ENCODE measurements around the gene PSMB3.
A peak's percentile ranks its signal among the peaks of the same experiment; 100 is the strongest.

Gene PSMB3

DNA sequence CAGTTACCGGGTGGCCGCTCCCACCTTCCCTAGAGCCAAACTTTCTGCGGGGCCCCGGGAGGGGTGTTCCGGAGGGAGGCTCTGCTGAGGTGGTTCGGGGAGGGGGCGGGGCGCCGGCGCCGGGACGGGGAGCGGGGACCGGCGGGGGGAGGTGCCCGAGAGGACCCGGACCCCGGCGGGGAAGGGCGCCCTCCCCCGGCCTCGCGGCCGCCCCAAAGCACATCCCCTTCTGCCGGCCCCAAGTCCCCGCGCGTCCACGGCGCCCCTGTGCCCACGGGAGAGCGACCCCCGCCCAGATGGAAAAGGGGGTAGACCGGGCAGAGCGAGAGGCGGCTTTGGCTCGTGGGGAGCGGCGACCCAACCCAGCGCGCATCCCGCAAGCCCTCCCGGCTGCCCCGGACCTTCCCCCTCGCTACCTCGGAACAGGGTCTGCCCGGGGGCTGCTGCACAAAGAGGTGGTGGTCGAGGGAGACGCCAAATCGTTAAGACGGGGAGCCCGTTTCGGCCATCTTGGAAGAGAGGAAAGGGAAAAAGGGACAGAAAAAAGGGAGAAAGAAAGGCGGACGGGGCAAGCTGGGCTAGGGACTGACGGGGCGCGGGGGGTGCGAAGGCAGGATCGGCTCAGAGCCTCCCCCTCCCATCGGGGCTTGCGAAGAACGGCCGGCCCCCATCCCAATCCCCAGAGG, 4.9 kb upstream of the PSMB3 start:
- Histone ChIP-seq H3K4me3 (ENCODE audit: low read depth, low read length) (peak overlapping the region; percentile 96), H3K36me3 (no peaks in the 10 kb centered on the region; the same call in 1 of the 2 replicates), H3K27me3 (no peaks in the 10 kb centered on the region), H3K4me1 (peaks cover 32% of the 10 kb centered on the region), H3K9me3 (no peaks in the 10 kb centered on the region)
- TF ChIP-seq, protein P1, sequence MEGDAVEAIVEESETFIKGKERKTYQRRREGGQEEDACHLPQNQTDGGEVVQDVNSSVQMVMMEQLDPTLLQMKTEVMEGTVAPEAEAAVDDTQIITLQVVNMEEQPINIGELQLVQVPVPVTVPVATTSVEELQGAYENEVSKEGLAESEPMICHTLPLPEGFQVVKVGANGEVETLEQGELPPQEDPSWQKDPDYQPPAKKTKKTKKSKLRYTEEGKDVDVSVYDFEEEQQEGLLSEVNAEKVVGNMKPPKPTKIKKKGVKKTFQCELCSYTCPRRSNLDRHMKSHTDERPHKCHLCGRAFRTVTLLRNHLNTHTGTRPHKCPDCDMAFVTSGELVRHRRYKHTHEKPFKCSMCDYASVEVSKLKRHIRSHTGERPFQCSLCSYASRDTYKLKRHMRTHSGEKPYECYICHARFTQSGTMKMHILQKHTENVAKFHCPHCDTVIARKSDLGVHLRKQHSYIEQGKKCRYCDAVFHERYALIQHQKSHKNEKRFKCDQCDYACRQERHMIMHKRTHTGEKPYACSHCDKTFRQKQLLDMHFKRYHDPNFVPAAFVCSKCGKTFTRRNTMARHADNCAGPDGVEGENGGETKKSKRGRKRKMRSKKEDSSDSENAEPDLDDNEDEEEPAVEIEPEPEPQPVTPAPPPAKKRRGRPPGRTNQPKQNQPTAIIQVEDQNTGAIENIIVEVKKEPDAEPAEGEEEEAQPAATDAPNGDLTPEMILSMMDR (IDR thresholded peaks at IDR 0.05; ENCODE audit: low read depth, low read length) = no peak
- peak; percentile 65 for DNase-seq

DNA sequence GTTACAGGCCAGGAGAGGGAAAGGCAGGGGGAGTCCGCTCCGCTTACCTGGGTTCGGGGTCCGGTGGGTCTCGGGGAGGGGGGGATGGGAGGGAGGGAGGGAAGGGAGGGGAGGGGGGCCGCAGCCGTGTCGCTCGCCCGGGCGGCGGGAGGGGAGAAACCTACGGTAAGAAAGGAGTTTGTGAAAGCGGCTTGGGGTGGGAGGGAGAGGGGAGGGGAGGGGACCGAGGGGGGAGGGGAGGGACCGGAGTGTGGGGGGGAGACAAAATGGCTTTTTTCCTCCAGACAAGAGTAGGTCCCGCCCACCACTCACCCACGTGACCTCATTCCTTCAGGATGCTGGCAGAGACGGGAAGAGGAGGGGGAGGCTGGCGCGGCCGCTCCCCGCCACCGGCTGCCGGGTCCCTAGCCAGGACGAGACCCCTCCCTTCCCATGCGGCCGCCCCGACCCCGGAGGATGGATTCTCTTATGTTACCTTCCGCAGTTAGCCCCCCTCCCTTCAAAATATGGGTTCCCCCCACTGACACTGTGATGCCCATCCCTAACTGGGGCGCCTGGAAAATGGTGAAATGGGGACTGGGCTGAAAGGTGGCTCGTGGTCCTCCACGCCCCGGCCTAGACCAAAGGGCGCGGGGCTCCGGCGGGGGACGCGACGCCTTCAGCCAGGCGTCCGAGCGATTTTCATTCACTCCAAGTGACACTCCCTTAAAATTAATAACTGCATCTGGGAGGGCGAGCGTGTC, 4.2 kb upstream of the PSMB3 start, which contains the start of gene PCGF2:
TSS of gene PCGF2 (minus strand) at position 188 of the 743 bp plus-strand sequence. CDS start 7,934 bp downstream, outside the sequence.
- Histone ChIP-seq H3K4me1 (peaks cover 27% of the 10 kb centered on the region), H3K36me3 (no peaks in the 10 kb centered on the region; the same call in 1 of the 2 replicates), H3K27me3 (no peaks in the 10 kb centered on the region), H3K9me3 (no peaks in the 10 kb centered on the region), H3K4me3 (ENCODE audit: low read depth, low read length) (peak within 1 kb of the TSS; percentile 96)
- TF ChIP-seq, protein P1 (IDR thresholded peaks at IDR 0.05; ENCODE audit: low read depth, low read length) = no peak
- peak; percentile 98 for DNase-seq

DNA sequence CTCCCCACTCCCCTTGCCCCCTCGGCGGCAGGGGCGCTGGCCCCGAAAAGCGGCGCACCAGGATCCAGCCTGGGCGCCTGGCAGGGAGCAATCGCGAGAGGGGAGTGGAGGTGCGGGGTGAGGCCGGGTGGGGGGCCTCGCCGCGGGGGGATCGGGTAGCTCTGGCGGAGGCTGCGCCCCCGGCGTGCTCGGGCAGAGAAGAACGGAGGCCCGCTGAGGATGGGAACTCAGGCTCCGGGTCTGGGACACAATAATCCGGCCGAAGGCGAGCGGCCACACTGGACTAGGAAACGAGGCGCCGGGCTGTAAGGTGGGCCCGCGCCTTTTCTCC, 3.7 kb upstream of the PSMB3 start:
- Histone ChIP-seq H3K27me3 (no peaks in the 10 kb centered on the region), H3K4me1 (peaks cover 24% of the 10 kb centered on the region), H3K4me3 (ENCODE audit: low read depth, low read length) (peak overlapping the region; percentile 96), H3K9me3 (no peaks in the 10 kb centered on the region), H3K36me3 (peaks cover 3% of the 10 kb centered on the region)
- TF ChIP-seq, protein P1 (IDR thresholded peaks at IDR 0.05; ENCODE audit: low read depth, low read length) = no peak
- DNase-seq = no peak

DNA sequence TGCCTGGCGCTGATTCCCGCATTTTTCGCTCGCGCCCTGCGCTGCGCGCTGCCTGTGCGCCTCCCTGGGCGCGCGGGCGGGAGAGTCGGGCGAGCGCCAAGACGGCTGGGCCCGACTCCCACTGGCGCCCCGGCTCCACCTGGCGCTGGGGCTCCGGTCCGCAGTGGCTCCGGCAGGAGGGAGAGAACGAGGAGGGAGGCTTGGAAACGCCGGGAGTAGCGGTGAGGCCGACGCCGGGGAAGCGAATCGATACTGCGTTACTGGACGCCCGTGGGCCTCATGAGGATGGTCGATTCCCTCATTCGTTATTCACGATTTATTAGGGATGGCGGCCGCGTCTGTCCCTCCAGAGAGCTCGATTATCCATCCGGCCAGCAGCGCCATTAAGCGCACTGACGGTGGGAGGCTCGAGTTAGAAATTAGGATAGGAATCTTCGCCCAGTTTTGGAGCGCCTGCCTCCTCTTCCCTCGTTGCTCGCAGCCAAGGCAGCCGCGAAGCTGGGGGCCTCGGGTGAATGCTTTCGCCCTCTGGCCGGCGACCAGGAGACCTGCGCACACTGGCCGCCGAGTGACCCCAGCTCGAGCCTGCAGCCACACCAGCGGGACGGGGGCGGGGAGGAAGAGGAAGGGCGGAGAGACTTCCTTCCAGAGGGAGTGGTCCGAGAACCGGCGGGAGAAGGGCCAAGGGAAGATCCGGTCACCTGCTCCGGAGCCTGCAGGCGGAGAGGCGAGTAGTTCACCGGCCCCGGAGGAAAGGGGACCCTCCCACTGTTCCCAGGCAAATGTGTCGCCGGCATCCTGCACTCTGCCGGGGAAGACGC, 3.1 kb upstream of the PSMB3 start:
- Histone ChIP-seq H3K9me3 (no peaks in the 10 kb centered on the region), H3K4me3 (ENCODE audit: low read depth, low read length) (peak overlapping the region; percentile 96), H3K36me3 (peaks cover 8% of the 10 kb centered on the region), H3K4me1 (peaks cover 23% of the 10 kb centered on the region), H3K27me3 (no peaks in the 10 kb centered on the region)
- DNase-seq = peak; percentile 73
- TF ChIP-seq, protein P1 (IDR thresholded peaks at IDR 0.05; ENCODE audit: low read depth, low read length) = no peak

DNA sequence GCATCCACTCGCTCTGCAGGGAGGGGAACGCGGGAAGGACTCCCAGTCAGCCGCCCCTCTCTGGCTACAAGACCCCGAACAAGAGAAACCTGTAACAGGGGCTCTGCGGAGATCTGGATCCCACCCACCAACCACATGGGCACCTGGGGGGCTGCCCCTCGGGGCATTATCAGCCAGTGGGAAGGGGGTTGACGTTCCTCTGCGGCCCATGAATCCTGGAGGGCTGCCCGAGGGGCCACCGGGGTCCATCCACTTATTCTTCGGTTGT, 2.6 kb upstream of the PSMB3 start:
- Histone ChIP-seq H3K4me3 (ENCODE audit: low read depth, low read length) (peak overlapping the region; percentile 96), H3K9me3 (no peaks in the 10 kb centered on the region), H3K4me1 (peaks cover 18% of the 10 kb centered on the region), H3K27me3 (no peaks in the 10 kb centered on the region), H3K36me3 (peaks cover 14% of the 10 kb centered on the region)
- DNase-seq = no peak
- TF ChIP-seq, protein P1 (IDR thresholded peaks at IDR 0.05; ENCODE audit: low read depth, low read length) = no peak
